ENCODE results near the gene NCKAP5.

NCKAP5 gene

DNA sequence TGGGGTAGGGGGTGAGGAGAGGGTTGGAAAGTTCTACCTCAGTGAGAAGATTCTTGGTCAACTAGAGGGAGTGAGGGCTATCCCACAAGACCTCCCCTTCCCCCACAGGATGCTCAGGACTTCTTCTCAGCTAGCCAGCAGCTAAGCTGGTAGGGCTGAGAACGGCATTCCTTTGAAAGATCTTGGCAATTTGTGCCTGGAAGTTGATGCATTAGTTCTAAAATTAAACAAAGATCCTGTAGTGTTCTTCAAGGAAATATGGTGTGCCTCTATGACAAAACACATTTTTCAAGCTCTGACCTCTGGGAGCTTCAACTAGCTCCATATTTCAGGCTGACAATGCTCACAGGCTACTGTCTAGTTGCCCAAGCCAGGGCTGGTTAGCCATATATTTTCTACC is 900.6 kb downstream of the NCKAP5 start:
- DNase-seq (ENCODE audit: low spot score) = no peak

- no peak for DNase-seq (ENCODE audit: low spot score)
These were observed 902.7 kb downstream of the NCKAP5 start for GRCh38 chr2:132665401-132666140.

DNA sequence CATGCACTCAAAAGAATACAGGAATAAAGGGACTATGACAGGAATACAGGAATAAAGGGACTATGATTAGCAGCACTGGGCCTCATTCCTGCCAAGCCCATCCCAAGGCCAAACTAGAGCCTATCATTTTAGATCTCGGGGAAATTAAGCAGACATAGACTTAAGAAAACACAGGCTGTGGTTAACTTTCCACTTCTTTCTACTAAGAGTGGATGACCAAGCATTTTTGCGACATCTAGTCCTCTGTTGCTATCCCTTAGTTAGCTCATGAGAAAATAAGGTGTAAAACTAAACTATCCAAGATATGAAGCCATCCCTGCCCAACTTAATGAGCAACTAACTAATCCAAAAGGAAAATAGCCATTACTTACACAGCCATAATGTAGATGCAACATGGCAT is 904.2 kb downstream of the NCKAP5 start:
- no peak for DNase-seq (ENCODE audit: low spot score)

GRCh38 chr2:132662732-132663131 is 905.5 kb downstream of the NCKAP5 start:
- DNase-seq (ENCODE audit: low spot score) = no peak

DNA sequence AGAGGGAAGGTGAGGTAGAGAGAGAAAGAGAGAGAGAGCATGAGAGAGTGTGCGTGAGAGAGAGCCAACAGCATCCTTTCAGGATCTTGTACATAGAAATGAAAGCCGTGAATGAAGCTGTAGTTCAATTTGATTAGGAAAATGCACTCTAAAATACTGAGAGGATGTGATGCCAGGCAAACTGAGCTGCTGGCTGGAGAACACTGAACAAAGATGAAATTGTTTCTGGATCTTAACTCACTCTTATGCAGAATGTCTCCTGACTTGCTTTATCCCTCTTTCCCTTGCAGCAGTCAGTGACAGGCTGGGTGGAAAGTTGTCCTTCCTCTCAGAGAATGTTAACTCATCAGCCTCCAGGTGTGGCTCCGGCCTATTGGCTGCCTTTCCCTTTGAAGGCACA is 908.9 kb downstream of the NCKAP5 start:
- no peak for DNase-seq (ENCODE audit: low spot score)

- DNase-seq (ENCODE audit: low spot score) = no peak
These were observed 911.8 kb downstream of the NCKAP5 start for GRCh38 chr2:132656266-132656975.

GRCh38 chr2:132654968-132655367 is 913.3 kb downstream of the NCKAP5 start:
- no peak for DNase-seq (ENCODE audit: low spot score)

DNA sequence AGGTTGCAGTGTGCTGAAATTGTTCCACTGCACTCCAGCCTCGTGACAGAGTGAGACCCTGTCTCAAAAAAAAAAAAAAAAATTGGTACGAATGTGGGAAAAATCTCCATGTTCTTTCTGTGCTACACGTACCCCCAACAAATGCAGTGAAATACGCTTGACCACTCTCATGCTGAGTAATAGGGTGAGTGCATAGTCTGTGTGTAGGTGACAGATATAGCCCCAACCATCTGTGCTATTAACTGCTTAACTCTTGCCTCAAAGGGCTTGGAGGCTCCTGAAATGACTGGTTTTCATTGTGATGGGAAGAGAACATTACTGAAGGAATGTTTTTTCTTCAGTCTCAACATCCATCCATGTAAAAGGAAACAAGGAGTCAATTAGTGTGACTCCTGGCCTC is 913.9 kb downstream of the NCKAP5 start:
- DNase-seq (ENCODE audit: low spot score) = no peak

DNA sequence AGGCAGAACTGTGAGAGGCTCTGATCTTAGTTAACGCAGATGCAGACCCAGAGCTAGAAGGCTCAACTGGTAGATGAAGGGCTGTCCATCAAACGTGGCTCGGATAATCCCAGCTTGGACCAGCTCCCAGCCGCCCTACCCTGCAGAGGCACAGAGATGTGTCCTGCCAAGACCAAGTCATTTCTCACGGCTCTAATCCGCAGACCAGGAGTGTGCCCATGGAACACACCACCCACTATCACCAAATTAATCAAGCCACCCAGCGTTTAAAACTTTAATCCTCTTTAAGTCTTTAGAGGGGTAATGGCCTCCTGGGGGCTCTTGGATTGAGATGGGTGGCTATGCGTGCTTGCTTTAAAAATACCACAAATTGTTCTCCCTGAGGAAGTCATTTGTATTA is 915.8 kb downstream of the NCKAP5 start:
- no peak for DNase-seq (ENCODE audit: low spot score)

DNA sequence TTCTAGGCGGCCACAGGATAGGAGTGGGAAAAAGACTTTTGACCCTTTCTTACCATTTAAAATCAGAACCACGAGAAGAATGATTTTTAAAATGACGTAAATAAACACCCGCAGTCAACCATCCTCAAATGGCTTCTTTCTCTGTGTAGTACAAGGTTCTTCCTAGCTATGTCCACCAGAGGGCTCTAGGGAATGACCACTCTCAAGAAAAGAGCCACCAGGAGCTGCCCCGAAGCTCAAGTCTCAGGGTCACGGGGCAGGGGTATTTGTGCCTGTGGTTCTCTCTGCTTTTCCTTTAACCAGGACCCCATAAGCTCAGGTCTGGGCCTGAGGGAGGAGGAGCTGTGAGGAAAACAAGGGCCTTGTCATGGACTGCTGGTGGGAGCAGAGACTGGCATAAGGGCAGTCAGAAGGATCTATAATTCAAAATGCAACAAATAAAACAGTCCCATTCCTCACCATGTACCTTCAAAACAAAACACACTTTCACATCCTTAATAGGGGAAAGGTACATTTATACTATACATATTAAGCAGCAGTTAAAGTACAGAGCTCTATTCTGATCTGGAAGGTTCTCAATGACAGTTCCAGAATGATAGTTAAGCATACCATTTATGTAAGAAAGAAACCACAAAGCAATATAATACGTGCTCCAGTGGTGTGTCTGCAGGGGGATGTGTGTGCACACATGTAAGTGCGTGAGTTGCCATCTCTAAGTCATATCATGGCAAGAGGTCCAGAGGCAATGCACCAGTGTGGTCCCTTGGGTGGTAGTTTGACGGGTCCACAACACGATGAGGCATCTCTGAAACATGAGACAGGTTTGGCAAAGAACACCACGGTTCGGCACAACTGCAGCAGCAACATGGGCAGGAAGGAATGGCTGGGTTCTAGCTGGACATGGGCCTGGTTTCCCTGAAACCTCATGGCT is 916.9 kb downstream of the NCKAP5 start:
- DNase-seq (ENCODE audit: low spot score) = peak; percentile 74

- no peak for DNase-seq (ENCODE audit: low spot score)
These were observed 921.6 kb downstream of the NCKAP5 start for GRCh38 chr2:132646540-132647108.

DNA sequence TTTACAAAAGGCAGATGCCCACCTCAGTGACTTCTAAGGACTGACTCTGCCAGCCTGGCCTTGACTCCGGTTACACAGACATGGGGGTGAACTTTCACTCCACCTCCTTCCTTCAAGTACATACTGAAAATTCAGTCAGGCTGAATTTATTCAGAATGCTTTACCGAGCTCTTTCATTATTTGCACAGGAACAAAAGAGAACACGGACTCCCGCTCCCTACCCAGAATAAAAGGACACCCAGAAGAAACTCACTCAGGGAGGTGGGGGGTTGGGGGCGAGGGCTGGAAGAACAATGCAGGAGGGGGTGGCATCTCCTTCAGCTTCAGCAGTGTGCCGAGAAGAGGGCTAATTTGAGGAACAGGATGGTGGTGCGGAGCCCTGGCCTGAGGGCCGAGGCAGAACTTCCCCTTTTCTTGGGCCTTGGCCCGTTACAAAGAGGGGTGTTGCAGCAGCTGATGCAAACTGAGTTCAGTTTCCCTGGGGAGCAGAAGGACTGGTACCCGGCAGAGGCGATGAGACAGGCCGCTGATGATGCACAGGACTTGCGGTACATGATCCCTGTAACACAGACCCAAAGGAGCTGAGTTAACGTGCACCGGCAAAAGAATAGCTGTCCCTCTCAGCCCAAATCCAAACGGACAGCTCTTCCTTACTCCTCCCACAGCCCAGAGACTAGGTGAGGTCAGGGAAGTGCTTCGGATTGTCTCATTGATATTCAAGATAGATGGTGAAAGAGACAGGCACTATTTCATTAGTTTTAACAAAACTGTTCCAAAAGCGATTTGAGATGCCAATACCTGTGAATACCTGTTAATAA is 922.3 kb downstream of the NCKAP5 start:
- no peak for DNase-seq (ENCODE audit: low spot score)

DNA sequence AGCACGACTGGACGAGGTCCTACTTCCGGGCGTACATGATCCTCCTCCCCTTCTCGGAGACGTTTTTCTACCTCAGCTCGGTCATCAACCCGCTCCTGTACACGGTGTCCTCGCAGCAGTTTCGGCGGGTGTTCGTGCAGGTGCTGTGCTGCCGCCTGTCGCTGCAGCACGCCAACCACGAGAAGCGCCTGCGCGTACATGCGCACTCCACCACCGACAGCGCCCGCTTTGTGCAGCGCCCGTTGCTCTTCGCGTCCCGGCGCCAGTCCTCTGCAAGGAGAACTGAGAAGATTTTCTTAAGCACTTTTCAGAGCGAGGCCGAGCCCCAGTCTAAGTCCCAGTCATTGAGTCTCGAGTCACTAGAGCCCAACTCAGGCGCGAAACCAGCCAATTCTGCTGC is 923.1 kb downstream of the NCKAP5 start:
- DNase-seq (ENCODE audit: low spot score) = no peak

DNA sequence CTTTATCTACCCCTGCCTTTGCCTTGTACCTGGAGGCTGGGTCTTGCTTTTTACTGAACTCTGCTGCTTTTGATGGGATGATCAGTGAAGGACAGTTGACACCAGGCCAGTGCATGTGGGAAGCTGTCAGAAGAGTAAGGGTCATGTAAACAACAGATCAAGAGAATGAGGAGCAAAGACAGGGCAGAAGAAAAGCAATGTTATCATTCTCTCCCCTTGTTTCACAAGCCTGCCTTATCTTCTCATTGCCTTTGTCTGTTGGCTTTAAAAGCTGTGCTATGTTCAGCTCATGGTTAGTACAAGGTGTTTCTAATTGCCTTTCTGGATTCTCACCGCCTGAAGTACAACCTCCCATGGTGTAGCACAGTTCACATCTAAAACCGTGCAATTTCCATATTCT is 925.8 kb downstream of the NCKAP5 start:
- DNase-seq (ENCODE audit: low spot score) = no peak

DNA sequence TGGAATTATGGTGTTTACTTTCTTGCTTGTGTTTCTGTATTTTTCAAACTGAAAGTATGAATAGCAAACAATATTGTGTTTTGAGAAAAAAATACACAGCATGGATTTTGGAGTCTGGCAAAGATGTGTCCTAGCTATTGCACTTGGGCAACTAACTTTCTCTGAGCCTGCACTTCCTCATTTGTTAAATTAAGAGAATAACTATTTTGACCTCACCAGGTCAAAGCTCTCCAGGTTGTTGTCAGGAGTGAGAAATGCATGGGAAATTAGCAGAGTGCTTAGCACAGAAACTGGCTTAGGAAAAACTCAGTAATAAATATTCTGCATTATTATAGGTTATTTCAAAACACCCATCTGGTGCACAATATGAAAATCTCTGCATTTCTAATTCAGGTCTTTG is 926.4 kb downstream of the NCKAP5 start:
- no peak for DNase-seq (ENCODE audit: low spot score)

GRCh38 chr2:132640116-132640515 is 928.1 kb downstream of the NCKAP5 start:
- DNase-seq (ENCODE audit: low spot score) = no peak

DNA sequence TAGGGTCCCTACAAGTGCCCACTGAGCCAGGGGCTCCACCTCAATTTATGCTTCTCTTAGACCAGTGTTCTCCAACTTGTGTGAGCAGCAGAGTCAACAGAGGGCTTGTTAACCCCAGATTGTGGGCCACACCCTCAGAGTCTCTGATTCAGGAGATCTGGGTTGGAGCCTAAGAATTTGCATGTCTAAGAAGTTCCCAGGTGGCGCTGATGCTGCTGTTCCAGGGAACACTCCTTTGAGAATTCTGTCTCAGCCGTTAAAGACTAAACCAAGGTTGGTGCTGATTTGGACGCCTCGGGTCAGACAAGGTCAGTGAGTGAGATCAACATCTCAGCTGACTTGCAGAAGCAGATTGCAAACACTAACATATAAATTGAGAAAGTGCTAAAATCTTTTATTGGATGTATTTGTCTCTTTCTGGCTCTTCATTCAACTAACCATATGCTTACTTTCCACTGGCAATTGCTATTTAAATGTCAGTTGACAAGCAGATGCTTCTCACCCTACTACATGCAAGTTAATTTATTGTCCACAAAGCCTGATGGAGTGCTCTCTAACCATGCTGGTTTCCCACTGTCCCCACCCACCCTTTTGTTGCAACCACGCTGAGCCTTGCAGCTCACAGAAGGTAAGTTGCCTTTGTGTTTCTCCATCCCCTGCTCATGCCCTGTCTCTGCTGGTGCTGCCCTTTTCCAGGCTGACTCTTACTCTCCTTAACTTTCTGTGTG is 929.8 kb downstream of the NCKAP5 start:
- no peak for DNase-seq (ENCODE audit: low spot score)

DNA sequence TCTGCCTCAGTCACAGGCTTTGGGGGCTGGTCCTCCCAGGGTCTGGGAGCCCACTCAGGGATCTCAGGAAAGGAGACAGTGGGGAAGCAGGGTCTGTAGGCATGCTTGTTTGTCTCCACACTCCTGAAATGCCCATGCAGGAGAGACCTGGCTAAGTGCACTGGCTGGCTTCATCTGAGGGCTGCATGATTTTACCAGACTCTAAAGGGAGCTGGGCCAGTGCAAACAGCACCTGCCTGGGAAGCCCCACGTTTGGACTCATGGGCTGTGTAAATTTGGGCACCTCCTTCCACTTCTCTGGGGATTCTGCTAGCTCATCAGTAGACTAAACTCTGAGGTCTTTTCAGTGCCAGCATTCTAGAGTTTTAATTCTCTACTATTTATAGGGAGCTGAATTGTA is 931.9 kb downstream of the NCKAP5 start:
- DNase-seq (ENCODE audit: low spot score) = no peak

- no peak for DNase-seq (ENCODE audit: low spot score)
These were observed 934.6 kb downstream of the NCKAP5 start for GRCh38 chr2:132633635-132634034.

GRCh38 chr2:132632000-132632649 is 936.1 kb downstream of the NCKAP5 start:
- peak; percentile 70 for DNase-seq (ENCODE audit: low spot score)

Data from globus pallidus (tissue), 1 donor.